Lower leg skin (tissue), 4 donors: ENCODE data around the gene VWDE. TPM values are rescaled to one million over a fixed set of nuclear protein-coding genes. Genes with fewer than 3 reads are reported as not detected.
"Not testable (repeated sequence)": the region's sequence is repeated elsewhere in the genome, so short reads cannot be mapped to it uniquely, and the experiment has no call there.

ENCODE experiments used
- DNase-seq, 2 donors: peaks; one replicate each; pipeline ENCODE4 v3.0.0-alpha.2; 2019; ENCODE audit warnings: low spot score in 2 of 2
- H3K4me3 ChIP-seq: fragments of 200-600 bp; sonication (generic); 2 replicates; pipeline ENCODE4 v1.5.1; 2017; ENCODE audit warnings: mild to moderate bottlenecking, low read depth; ENCODE audit not compliant: poor library complexity, severe bottlenecking
- POLR2A ChIP-seq, 2 donors: fragments of 450-650 bp; IDR thresholded peaks; one replicate each; pipeline ENCODE4 v1.6.1; 2016 to 2017; ENCODE audit warnings: antibody characterized with exemption in 2 of 2, mild to moderate bottlenecking in 1 of 2, moderate library complexity in 1 of 2
- WGBS, 2 donors: methylation state at CpG; one replicate each; pipeline ENCODE4 v1.1.5; 2018; 5-methylcytosine and 5-hydroxymethylcytosine counted together
- intact Hi-C: fragments of 100-400 bp; cut with DNase I; formaldehyde crosslinking; loops from one replicate; pipeline ENCODE4 v1.15.0; 2023; ENCODE audit warnings: low total_unique reads
- total RNA-seq, 4 donors: library from RNA; depleted of rRNA; stranded (reverse); fragments of >200 nt; gene quantifications; one replicate each; pipeline ENCODE4 v1.1.0, GENCODE V29; 2016
- TF ChIP-seq, protein P1 (sequence below), 3 donors: fragments of 450-650 bp; IDR thresholded peaks; one replicate each; pipeline ENCODE4 v1.5.1; 2016; ENCODE audit warnings: antibody characterized with exemption in 3 of 3, mild to moderate bottlenecking in 3 of 3, moderate library complexity in 2 of 3

VWDE gene
- total RNA-seq, 4 donors from 2014 or later = 0.05 to 0.32 (median 0.19) TPM; not detected in 1

DNA sequence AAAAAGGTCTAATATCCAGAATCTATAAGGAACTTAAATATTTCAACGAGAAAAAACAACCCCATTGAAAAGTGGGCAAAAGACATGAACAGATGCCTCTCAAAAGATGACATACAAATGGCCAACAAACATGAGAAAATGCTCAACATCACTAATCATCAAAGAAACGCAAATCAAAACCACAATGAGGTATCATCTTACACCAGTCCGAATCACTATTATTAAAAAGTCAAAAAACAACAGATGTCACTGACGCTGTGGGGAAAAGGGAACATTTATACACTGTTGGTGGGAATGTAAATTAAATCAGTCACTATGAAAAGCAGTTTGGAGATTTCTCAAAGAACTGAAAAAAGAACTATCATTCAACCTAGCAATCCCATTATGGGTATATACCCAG is 6.0 kb downstream of the VWDE start:
- no peak overlapping the region for H3K4me3 ChIP-seq
- intact Hi-C loops = no loop called here
- 91 to 92% methylated on average over 4 of the region's 4 CpGs for WGBS, 2 donors
- TF ChIP-seq POLR2A (IDR thresholded peaks at IDR 0.05) = no peak
- TF ChIP-seq, protein P1, sequence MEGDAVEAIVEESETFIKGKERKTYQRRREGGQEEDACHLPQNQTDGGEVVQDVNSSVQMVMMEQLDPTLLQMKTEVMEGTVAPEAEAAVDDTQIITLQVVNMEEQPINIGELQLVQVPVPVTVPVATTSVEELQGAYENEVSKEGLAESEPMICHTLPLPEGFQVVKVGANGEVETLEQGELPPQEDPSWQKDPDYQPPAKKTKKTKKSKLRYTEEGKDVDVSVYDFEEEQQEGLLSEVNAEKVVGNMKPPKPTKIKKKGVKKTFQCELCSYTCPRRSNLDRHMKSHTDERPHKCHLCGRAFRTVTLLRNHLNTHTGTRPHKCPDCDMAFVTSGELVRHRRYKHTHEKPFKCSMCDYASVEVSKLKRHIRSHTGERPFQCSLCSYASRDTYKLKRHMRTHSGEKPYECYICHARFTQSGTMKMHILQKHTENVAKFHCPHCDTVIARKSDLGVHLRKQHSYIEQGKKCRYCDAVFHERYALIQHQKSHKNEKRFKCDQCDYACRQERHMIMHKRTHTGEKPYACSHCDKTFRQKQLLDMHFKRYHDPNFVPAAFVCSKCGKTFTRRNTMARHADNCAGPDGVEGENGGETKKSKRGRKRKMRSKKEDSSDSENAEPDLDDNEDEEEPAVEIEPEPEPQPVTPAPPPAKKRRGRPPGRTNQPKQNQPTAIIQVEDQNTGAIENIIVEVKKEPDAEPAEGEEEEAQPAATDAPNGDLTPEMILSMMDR (IDR thresholded peaks at IDR 0.05) = no peak
- DNase-seq = no peak

DNA sequence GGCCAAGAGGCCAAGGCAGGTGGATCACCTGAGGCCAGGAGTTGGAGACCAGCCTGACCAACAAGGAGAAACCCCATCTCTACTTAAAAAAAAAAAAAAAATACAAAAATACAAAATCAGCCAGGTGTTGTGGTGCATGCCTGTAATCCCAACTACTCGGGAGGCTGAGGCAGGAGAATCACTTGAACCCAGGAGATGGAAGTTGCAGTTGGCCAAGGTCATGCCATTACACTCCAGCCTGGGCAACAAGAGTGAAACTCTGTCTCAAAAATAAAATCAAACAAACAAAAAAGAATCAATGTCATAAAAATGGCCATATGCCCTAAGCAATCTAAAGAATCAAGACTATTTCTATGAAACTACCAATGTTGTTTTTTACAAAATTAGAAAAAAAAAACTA is 7.0 kb downstream of the VWDE start:
- H3K4me3 ChIP-seq, intact Hi-C loops, DNase-seq: not testable (repeated sequence)
- WGBS, 2 donors = 48 to 78% methylated on average over 1 of the region's 1 CpG

DNA sequence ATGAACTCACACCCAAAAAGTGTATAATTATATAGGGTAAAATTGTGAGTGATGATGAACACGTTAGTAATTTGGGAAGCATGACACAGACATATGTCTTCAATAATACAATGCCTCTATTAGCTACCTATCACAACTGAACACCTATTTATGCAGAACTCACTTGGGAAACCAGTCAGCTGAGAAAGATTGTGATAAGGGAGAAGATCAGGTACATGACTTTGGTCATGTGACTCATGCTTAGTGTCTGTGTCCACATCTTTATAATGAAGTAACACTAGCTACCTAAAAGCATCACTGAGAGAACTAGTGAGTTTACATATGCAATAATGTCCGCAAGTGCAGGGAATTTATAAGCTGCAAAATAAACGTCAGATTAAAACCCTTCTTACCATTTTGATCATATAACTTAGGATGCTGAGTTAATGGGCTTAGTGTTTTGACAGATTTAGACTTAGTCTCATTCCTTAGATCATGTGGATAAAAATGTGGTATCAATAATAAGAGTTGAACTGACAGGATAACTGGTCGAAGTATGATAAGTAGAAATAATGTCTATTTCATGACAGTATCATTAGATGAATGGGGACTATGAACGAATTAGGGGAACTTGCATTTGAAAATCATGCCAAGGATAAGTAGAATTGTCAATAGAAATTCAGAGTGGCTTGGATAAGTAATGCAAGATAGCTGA is 11.6 kb downstream of the VWDE start:
- TF ChIP-seq, protein P1 (IDR thresholded peaks at IDR 0.05) = no peak
- no peak for TF ChIP-seq POLR2A (IDR thresholded peaks at IDR 0.05)
- WGBS, 2 donors = 59 to 71% methylated on average over 5 of the region's 5 CpGs
- intact Hi-C loops = no loop called here

DNA sequence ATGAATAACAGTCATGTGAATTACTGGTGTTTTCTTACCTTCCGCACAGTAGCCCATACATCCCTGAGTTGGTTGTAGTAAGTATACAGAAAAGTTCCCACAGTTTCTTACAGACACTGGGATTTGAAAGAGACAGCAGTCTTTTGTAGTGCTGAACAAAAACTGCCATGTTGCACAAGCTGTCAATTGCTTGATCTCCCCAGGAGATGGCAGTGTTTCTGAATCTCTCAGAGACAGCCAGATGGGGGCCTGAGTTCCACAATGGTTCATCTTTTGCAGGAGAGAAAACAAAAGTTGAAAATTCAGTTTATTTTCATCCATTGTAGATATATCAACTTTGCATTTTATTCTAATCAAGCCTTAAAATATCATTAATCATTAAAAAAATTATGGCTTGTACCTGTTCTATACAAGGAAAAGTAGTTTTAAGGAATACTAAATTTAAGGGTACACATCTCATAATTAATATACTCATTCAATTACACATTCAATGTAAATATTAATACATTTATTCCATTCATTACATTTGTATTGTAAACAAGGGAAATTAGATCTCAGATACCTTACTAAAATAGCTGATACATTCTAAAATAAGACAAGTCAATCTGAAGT is 14.5 kb downstream of the VWDE start:
- no peak for DNase-seq
- intact Hi-C loops = no loop called here
- no peak overlapping the region for H3K4me3 ChIP-seq
- TF ChIP-seq, protein P1 (IDR thresholded peaks at IDR 0.05) = no peak
- no peak for TF ChIP-seq POLR2A (IDR thresholded peaks at IDR 0.05)
- 61 to 77% methylated on average over 1 of the region's 1 CpG for WGBS, 2 donors

More for the DNA sequence above, 11.6 kb downstream of the VWDE start:
- H3K4me3 ChIP-seq = no peak overlapping the region
- DNase-seq = no peak

DNA sequence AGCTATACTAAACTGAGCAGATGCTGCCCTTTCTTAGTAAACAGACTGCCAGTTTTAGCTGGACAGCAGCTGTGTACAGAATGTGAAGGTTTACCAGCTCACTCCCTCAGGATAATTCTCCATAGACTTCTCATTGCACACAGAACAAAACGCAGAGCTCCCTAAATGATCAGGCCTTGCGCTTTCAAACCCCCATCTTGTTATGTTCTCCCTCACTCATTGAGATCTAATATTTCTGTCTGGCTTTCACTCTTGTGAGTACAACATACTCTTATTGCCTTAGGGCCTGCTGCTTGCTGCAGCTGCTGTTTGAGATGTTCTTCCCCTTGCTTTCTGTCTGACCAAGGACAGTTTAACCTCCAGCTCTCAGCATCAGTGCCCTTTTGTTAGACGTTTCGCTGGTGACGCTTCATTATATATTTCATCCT is 17.3 kb downstream of the VWDE start:
- intact Hi-C loops = no loop called here
- H3K4me3 ChIP-seq = no peak overlapping the region
- TF ChIP-seq, protein P1 (IDR thresholded peaks at IDR 0.05) = no peak
- TF ChIP-seq POLR2A (IDR thresholded peaks at IDR 0.05) = no peak
- WGBS, 2 donors = 76 to 80% methylated on average over 5 of the region's 5 CpGs
- DNase-seq = no peak

DNA sequence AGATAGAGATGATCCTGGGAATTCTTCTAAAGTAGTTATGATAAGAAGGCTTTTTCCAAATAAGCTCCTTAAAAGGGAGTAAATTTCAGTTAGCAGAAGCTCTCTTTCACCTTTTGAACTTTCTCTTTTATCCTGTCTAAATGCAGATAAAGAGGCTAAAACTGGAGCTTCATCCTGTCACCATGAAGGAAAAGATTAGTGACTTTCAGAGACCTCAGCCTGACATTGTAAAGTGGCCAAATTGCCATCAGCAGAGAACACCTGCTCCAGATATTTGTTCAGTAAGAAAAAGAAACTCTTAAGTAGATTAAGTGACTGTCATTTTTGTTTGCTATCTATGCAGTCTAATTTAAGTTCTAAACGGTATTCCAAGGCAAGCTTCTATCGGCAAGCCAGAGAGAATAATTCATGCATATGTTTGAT is 18.3 kb downstream of the VWDE start:
- 45 to 57% methylated on average over 2 of the region's 2 CpGs for WGBS, 2 donors
- intact Hi-C loops = no loop called here
- no peak for DNase-seq

More for the DNA sequence above, 18.3 kb downstream of the VWDE start:
- TF ChIP-seq POLR2A (IDR thresholded peaks at IDR 0.05) = no peak
- TF ChIP-seq, protein P1 (IDR thresholded peaks at IDR 0.05) = no peak
- no peak overlapping the region for H3K4me3 ChIP-seq
